GM18499 (cell line): ENCODE results near the gene GRIN1.

Experiments used
- ATAC-seq: cut with Tn5 transposase; IDR thresholded peaks from one replicate; pipeline ENCODE4 v1.9.1; 2021; ENCODE audit warnings: moderate number of reproducible peaks; ENCODE audit not compliant: insufficient read depth, unreplicated experiment

GRIN1 gene

DNA sequence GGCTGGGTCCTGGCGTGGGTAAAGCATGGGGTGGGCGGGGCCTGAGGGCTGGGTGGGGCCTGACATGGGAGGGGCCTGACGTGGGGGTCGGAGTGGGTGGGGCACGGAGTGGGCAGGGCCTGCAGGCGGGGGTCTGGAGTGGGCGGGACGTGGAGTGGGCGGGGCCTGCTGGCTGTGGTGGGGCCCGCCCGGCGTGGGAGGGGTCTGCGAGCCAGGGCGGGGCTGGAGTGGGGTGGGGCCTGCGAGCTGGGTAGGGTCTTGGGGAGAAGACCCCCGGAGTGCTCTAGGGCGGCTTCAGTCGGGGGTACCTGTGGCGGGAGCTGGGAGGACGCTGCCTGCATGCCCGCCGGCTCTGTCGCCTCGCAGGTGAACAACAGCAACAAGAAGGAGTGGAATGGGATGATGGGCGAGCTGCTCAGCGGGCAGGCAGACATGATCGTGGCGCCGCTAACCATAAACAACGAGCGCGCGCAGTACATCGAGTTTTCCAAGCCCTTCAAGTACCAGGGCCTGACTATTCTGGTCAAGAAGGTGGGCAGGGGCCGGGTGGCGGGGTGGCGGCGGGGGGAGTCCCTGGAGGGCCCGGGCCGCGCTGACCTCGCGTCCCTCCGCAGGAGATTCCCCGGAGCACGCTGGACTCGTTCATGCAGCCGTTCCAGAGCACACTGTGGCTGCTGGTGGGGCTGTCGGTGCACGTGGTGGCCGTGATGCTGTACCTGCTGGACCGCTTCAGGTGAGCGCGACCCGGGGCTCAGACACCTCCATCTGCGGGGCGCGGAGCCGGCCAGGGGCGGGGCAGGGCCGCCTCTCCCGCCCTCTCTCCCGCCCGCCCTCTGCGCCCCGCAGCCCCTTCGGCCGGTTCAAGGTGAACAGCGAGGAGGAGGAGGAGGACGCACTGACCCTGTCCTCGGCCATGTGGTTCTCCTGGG is 22.9 kb downstream of the GRIN1 start:
- ATAC-seq: no peak

DNA sequence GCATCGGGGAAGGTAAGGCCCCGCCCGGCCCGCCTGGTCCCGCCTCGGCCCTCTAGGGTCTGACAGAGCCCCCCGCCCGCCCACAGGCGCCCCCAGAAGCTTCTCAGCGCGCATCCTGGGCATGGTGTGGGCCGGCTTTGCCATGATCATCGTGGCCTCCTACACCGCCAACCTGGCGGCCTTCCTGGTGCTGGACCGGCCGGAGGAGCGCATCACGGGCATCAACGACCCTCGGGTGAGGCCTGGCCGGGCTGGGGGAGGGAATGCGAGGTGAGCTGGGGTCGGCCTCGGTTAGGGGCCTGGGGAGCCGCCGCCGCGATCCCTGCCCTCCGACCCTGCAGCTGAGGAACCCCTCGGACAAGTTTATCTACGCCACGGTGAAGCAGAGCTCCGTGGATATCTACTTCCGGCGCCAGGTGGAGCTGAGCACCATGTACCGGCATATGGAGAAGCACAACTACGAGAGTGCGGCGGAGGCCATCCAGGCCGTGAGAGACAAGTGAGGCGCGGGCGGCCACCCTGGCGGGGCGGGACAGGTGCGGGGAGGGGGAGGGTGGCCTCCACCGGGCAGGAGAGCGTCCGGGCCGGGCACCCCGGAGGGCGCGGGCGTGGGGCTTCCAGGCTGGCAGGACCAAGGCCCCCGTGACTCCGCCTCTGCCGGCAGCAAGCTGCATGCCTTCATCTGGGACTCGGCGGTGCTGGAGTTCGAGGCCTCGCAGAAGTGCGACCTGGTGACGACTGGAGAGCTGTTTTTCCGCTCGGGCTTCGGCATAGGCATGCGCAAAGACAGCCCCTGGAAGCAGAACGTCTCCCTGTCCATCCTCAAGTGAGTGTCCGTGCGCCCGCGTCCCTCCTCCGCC is 23.8 kb downstream of the GRIN1 start:
- no peak for ATAC-seq

DNA sequence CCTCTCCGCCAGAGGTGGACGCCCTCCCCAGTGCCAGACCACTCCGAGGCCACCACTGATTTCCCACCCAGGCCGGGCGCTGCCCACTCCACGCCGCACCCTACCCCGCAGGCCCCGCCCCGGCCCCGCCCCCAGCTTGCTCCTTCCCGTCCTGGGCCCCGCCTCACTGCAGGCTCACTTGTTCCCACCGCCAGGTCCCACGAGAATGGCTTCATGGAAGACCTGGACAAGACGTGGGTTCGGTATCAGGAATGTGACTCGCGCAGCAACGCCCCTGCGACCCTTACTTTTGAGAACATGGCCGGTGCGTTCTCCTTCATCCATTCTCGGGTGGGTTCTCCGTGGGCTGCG is 24.4 kb downstream of the GRIN1 start:
- no peak for ATAC-seq

DNA sequence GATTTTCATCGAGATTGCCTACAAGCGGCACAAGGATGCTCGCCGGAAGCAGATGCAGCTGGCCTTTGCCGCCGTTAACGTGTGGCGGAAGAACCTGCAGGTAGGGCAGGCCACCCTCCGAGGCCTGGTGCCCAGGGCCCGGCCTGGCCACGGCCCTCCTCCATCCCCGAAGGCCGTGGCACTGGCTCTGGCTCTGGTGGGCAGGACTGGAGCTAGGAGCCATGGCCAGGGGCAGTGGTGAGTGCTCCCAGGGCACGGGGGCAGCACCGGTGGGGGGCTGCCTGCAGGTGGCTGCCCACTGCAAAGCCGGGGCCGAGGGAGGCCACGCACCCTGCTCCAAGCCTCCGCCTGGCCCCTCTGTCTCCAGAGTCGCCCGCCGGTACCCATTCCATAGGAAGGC is 24.9 kb downstream of the GRIN1 start:
- ATAC-seq: no peak

DNA sequence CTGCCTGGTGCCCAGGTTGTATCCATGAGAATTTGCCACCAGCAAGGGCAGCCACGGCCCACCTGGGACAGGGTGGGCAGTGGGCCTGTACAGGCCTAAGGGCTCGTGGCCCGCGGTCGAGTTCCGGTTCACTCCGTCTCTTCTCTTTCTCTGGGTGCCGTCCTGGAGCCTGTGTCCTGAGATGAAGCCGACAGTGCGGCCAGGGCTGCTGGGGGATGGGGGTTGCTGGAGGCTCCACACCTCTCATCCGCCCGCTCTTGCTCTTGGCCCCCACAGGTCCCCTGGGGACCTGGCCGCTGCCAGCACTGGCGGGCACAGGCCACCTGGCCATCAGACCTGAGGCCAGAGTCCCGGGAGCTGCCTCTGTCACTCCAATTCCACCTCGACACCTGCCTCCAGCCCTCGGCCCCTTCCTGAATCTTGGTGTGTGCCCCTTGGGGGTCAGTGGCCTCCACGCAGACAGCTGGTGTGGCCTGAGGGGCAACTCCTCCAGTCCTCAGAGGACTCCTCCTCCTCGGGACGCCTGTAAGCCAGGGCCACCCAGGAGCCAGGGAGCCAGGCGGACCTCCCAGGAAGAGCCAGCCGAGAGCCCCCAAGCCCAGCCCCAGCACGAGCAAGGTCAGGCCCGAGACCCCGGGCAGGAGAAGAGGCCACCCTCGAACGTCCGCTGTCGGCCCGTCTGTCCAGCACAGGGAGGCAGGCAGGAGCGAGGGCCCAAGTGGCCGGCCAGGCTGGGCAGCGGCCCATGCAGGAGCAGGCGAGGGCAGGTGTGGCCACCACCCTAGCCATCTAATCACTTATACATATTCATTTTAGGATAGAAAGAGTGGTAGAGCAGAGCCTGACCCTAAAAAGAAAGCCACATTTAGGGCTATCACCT is 25.7 kb downstream of the GRIN1 start:
- ATAC-seq: no peak

DNA sequence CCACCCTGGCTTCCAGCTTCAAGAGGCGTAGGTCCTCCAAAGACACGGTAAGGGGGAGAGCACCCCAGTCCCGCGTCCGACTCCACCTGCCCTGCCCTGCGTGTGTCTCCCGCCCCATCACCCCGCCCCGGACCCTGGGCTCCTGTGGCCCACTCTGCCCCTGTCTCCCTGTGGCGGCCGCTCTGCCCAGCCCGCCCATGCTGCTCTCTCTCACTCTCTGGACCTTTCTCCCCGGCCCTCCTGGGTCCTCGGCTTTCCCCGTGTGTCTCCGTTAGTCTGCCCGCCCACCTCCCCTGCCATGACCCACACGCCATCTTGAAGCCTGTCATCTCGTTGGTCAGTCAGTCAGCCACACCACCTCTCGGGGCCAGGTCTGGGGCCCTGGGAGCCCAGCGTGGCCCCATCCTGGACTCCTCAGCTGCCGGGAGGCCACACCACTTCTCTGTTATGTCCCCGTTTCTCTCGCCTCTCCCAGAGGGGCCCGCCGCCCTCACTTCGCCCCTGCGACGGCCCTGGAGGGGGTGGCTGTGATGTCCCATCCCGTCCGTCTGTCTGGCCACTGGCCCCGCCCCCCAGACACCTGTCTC is 26.4 kb downstream of the GRIN1 start:
- no peak for ATAC-seq

DNA sequence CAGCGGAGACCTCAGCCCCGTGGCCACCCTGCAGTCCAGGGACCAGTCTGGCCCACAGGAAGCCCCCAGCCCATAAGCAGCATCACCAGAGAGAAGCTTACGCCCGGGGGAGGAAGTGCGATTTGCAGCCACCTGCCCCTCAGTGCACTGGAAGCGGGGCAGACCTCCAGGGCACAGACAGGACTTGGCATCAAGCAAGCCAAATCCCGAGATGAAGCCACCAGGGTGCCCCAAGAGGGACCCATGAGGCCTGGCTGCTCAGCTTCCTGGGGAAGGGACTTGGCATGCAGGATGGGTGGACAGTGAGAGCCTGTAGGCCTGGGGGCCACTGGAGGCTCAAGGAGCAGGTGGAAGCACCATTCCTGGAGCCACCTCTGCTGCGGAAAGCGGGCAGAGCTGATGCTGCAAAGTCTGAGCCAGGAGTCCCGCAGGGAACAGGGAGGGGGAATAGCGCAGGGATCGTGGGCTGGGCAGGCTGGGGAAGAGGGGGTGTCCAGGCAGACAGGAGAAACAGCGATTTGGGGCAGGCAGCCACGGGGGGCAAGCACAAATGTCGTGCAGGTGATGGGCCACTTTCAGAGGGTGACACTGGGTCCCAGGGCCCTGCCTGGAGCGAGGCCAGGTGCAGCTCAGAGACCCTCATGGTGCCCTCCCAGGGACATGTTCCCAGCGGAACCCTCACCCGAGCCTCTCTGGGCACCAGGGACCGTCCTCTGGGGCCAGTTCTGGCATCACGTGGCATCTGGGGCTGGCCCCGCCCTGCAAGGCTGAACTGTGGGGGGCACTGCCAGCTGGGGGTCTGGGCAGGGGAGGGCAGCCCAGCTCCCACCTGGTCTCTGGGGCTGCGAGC is 27.7 kb downstream of the GRIN1 start:
- ATAC-seq: no peak

DNA sequence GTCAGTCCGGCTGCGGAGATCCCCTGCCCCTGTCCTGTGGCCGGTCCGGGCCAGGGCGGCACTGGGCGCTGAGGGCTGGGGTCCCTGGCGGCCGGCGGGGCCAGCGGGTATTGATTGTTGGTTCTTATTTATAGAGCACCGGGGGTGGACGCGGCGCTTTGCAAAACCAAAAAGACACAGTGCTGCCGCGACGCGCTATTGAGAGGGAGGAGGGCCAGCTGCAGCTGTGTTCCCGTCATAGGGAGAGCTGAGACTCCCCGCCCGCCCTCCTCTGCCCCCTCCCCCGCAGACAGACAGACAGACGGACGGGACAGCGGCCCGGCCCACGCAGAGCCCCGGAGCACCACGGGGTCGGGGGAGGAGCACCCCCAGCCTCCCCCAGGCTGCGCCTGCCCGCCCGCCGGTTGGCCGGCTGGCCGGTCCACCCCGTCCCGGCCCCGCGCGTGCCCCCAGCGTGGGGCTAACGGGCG is 28.4 kb downstream of the GRIN1 start:
- ATAC-seq: no peak

DNA sequence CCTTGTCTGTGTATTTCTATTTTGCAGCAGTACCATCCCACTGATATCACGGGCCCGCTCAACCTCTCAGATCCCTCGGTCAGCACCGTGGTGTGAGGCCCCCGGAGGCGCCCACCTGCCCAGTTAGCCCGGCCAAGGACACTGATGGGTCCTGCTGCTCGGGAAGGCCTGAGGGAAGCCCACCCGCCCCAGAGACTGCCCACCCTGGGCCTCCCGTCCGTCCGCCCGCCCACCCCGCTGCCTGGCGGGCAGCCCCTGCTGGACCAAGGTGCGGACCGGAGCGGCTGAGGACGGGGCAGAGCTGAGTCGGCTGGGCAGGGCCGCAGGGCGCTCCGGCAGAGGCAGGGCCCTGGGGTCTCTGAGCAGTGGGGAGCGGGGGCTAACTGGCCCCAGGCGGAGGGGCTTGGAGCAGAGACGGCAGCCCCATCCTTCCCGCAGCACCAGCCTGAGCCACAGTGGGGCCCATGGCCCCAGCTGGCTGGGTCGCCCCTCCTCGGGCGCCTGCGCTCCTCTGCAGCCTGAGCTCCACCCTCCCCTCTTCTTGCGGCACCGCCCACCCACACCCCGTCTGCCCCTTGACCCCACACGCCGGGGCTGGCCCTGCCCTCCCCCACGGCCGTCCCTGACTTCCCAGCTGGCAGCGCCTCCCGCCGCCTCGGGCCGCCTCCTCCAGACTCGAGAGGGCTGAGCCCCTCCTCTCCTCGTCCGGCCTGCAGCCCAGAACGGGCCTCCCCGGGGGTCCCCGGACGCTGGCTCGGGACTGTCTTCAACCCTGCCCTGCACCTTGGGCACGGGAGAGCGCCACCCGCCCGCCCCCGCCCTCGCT is 29.0 kb downstream of the GRIN1 start:
- no peak for ATAC-seq

DNA sequence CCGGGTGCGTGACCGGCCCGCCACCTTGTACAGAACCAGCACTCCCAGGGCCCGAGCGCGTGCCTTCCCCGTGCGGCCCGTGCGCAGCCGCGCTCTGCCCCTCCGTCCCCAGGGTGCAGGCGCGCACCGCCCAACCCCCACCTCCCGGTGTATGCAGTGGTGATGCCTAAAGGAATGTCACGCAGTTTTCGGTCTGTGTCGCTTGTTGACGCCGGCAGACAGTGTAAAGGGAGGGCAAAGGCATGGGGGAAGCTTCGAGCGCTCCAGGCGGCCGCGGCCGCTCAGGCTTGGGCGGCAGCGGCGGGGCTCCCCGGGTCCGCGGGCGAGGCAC is 29.6 kb downstream of the GRIN1 start:
- ATAC-seq: no peak

DNA sequence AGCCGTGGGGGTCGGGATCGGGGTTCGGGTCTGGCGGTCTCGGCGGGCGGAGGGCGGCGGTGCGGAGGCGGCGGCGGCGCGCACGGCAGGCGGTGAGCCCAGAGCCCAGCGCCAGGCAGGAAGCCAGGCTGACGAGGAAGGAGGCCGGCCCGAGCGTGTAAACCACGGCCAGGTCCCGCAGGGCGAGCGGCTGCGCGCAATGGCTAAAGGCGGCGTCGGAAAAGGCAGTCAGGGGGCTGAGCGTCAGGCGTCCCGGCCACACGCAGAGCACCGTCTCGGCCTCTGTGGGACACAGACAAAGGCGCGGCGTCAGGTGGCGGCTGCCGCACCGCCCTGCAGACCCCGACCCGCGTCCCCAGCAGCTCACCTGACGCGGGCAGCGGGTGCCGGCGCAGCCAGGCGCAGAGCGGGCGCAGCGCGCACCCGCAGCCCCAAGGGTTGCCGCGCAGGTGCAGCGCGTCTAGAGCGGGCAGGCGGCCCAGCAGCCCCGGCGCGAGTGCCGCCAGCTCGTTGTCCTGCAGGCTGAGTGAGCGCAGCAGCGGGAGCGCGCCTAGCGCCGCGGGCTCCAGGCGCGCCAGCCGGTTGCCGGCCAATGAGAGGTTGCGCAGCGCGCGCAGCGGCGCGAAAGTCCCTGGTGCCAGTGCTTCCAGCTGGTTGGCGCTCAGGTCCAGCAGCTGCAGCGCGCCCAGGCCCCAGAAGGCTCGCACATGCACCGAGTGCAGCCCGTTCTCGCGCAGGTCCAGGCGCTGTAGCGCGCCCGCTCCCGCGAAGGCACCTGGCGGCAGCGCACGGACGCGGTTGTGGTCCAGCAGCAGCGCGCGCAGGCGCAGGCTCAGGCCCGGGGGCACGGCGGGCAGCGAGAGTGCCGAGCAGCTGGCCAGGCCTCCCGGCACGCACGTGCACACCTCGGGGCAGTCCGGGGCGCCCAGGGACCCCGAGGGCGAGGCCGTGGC is 30.2 kb downstream of the GRIN1 start:
- no peak for ATAC-seq

DNA sequence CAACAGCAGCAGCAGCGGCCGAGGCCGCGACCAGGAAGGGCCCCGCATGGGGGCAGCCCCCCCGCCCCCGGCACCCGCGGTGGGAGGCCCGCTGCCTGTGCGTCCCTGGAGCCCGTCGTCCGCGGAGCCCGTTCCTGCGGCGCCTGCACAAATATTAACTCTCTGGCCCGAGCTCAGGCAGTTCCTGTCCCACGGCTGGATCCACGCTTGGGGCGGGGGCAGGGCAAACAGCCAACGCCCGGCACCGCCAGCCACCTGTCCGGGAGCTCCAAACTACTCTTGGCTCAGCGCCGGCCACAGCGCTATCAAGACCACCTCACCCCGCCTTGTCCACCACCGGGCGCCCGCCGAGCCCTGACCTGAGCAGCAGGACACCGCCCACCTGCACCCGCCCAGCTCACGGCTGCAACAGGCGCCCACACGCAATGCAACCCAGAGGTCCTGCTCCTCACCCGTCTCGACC is 31.0 kb downstream of the GRIN1 start, which contains the start of gene LRRC26:
LRRC26 (minus strand) TSS at position 156 of the 463 bp plus-strand sequence; CDS start at position 48, 108 bp downstream.
- no peak for ATAC-seq

DNA sequence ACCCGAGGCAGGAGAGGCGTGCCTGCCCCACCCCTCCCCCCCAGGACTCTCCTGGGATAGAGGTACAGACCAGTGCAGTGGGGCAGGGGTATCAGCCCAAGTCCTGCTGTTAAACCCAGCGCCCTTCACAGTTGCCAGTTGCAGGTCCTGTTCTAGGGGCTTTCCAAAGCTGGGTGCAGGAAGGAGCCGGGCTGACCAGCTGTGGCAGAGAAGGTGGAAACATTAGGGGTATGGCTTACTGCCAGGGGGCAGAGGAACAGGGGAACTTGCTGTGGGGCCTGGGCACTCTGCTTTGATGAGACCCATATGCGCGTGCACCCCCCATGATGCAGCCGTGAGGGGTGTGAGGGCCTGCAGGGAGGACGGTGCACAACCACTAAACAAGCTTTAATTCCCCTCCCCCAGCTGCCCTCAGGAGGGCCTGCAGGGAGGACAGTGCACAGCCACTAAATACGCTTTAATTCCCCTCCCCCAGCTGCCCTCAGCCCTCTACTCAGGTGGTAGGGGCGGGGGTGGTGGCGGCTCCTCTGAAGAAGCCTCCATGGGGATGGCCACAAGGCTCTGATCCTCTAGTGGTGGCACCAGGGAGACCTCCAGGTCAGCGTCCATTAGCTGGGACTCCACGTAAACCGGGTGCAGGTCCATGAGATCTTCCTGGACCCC is 31.7 kb downstream of the GRIN1 start:
- no peak for ATAC-seq

DNA sequence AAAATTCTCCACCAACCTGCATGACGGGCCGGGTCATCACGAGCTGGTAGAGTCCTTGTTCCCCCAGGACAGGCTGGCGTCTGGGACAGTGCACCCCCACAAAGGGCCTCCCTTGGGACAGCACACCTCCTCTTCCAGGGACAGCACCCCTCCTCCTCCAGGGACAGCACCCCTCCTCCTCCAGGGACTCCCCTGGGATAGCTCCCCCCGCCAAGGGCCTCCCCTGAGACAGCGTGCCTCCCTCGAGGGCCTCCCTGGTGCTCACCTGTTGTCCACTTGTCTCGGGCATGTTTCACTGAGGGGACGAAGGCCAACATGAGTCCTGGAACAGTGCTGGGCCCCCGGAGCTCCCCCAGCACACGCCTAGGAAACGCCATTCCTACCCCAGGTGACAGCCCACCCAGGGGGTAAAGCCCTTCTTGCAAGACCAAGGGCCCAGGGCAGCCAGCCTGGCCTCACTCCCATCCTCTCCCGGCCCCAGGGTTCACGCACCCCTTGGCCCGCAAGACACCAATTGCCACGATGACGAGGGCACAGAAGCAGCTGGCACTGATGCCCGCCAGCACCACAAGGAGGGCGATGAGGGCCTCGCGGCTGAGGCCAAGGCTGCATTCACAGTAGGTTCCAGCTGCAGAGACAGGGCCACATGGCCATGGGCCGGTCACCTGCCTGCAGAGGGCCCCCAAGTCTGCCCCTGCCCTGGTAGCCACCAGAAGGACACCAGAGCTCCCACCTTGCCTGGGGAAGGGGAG is 32.4 kb downstream of the GRIN1 start:
- no peak for ATAC-seq

DNA sequence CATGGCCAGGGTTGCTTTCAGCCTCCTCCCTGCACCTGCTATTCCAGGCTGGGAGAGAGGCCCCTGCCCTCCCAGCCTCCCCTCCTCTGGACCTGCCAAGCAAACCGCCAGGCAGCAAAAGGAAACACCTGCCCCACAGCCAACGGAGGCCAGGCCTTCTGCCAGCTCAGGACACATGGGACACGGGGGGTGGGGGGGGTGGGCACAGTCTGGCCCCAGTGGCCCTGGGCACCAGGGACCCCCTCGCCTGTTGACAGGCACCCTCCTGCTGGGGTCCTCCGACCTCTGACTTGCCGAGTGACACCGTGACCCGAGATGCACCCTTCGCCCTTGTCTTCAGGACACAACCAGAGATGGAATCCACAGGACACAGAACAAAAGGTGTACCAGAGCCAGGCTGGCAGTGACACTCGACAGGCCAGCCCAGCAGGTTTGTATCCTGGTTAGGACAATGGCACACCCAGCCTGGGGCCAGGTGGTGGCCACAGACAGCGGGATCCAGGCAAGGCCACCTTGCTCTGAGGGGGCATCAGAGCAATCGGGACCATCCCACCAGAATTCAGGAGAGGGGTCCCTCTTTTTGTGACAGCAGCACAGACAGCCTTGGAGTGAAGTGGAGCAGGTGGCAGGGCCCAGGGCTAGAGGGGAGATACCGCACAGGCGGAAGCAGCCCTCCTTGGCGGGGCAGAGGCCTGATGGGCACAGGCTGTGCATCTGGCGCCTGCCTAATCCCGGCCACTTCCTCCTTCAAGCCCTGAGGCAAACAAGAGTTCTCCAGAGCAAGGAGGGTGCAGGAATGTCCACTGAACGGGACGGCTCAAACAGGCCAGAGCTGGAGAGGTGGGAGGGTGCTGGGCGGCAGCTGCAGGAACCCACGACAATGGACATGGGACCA is 34.2 kb downstream of the GRIN1 start:
- ATAC-seq: no peak
